Measurements from ENCODE around the gene BDP1. TPM values are rescaled to one million over a fixed set of nuclear protein-coding genes. Genes with fewer than 3 reads are reported as not detected.
"Not testable (repeated sequence)": the region's sequence is repeated elsewhere in the genome, so short reads cannot be mapped to it uniquely, and the experiment has no call there.

BDP1 gene
- total RNA-seq, 1 experiment from 2014 or later = 22.0 TPM

DNA sequence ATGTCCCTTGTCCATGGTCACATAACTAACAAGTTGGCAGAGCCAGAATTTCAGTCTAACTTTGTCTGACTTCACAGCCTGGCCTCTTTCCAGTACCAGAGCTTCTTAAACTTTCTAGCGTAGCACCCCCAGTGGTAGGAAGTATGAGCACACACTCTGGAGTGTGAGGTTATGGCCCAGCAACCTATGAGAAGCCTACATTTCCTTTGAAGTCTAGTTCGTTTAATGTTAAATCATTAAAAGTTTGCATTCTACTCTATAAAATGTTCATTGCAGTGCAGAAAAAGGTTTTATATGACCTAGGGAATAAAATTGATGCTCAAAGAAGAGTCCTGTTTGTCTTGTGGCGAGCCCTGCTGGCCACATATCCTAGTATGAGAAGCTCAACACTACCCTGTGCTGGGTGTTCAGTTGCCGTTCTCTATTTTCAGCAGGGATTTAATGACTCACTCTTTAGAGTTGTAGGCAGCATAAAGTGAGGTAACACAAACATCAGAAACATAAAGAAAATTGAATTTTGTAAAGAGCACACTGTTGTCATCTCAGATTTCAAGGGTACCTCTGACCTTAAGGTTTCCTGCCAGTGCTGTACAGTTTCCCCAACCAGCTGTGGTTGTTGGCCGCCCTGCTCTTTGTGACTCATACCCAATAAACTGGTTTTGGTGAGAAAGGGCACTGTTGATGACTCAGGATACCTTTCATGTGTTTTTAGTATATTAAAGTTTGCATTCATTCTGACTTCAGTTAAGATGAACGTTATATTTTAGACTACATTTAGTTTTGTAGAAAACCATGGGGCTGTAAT lies 146.0 kb downstream of the BDP1 start (continued):
- TF ChIP-seq, protein P1, sequence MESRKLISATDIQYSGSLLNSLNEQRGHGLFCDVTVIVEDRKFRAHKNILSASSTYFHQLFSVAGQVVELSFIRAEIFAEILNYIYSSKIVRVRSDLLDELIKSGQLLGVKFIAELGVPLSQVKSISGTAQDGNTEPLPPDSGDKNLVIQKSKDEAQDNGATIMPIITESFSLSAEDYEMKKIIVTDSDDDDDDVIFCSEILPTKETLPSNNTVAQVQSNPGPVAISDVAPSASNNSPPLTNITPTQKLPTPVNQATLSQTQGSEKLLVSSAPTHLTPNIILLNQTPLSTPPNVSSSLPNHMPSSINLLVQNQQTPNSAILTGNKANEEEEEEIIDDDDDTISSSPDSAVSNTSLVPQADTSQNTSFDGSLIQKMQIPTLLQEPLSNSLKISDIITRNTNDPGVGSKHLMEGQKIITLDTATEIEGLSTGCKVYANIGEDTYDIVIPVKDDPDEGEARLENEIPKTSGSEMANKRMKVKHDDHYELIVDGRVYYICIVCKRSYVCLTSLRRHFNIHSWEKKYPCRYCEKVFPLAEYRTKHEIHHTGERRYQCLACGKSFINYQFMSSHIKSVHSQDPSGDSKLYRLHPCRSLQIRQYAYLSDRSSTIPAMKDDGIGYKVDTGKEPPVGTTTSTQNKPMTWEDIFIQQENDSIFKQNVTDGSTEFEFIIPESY (IDR thresholded peaks at IDR 0.05; ENCODE audit: extremely low read depth, insufficient replicate concordance, low read length) = peak; percentile 65
- peak; percentile 86 for TF ChIP-seq SIN3A (IDR thresholded peaks at IDR 0.05; ENCODE audit: low read depth)
- peak; percentile 92 for TF ChIP-seq CBX3 (IDR thresholded peaks at IDR 0.05; ENCODE audit: low read depth)
- peak; percentile 98 for TF ChIP-seq SP1 (IDR thresholded peaks at IDR 0.05; ENCODE audit: low read depth)

DNA sequence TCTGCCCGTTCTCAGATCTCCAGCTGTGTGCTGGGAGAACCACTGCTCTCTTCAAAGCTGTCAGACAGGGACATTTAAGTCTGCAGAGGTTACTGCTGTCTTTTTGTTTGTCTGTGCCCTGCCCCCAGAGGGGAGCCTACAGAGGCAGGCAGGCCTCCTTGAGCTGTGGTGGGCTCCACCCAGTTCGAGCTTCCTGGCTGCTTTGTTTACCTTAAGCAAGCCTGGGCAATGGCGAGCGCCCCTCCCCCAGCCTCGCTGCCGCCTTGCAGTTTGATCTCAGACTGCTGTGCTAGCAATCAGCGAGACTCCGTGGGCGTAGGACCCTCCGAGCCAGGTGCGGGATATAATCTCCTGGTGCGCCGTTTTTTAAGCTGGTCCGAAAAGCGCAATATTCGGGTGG lies 154.5 kb downstream of the BDP1 start:
- not testable (repeated sequence) for H3K36me3 ChIP-seq (ENCODE audit: control insufficient read depth in 1 of 2, insufficient read depth in 2 of 2, low read length in 2 of 2); DNase-seq (ENCODE audit: low read depth, low spot score); H3K79me2 ChIP-seq (ENCODE audit: insufficient read depth, low read length)

More for the DNA sequence above, 154.5 kb downstream of the BDP1 start:
- H3K9me3 ChIP-seq (ENCODE audit: control insufficient read depth in 1 of 2, insufficient read depth in 1 of 2, low read depth in 1 of 2, low read length in 2 of 2); H3K9ac ChIP-seq (ENCODE audit: low read length); H3K27ac ChIP-seq (ENCODE audit: low read depth, low read length); H3K9me2 ChIP-seq (ENCODE audit: insufficient read depth); H3K4me3 ChIP-seq (replicated peaks in 1 of 2; ENCODE audit: low read depth in 1 of 2, low read length in 2 of 2); POLR2A ChIA-PET; ATAC-seq; H4K20me1 ChIP-seq (ENCODE audit: insufficient read depth); H2AFZ ChIP-seq (ENCODE audit: low read depth, low read length, poor library complexity, severe bottlenecking); H3K4me2 ChIP-seq (ENCODE audit: low read length); RAD21 ChIA-PET (ENCODE audit: low non-redundant PET in 1 of 2, low total read pairs in 2 of 2, uncharacterized antibody in 2 of 2, unreplicated experiment in 2 of 2); CTCF ChIA-PET; BruUV-seq (replicated peaks); H3K4me1 ChIP-seq (ENCODE audit: control insufficient read depth in 1 of 2, insufficient read depth in 2 of 2, low read length in 2 of 2); H3K27me3 ChIP-seq (ENCODE audit: insufficient read depth, low read length): not testable (repeated sequence)
- intact Hi-C loops (cut with micrococcal nuclease) = loop anchor here (10.0 kb wide), 1 partner anchor 145 kb away; no protein-coding TSS in a partner anchor
